Stimulated activated CD4-positive, alpha-beta T cell treated with anti-CD3 and anti-CD28 coated beads, Interleukin-15, amount 100 ng/mL, for 48 hours (primary cell): ENCODE measurements around the gene AKR1C2.
"Not testable (repeated sequence)": the region's sequence is repeated elsewhere in the genome, so short reads cannot be mapped to it uniquely, and the experiment has no call there.

ENCODE experiments used
- DNase-seq, 2 donors: peaks; one replicate each; pipeline ENCODE4 v3.0.0-alpha.2; 2020; ENCODE audit warnings: low read depth in 2 of 2

The AKR1C2 gene

GRCh38 chr10:4956955-4957645, 46.6 kb downstream of the AKR1C2 start:
- DNase-seq = not testable (repeated sequence)

GRCh38 chr10:4956088-4956487, 47.6 kb downstream of the AKR1C2 start:
- not testable (repeated sequence) for DNase-seq

GRCh38 chr10:4953405-4953804, 50.3 kb downstream of the AKR1C2 start:
- DNase-seq = no peak

GRCh38 chr10:4951512-4952162, 52.0 kb downstream of the AKR1C2 start:
- DNase-seq = not testable (repeated sequence)

- no peak for DNase-seq
These were observed 55.7 kb downstream of the AKR1C2 start for GRCh38 chr10:4947635-4948596.

- DNase-seq = no peak
These were observed 56.5 kb downstream of the AKR1C2 start for GRCh38 chr10:4947039-4947634.

GRCh38 chr10:4945766-4946717, 57.6 kb downstream of the AKR1C2 start:
- DNase-seq = no peak

- no peak for DNase-seq
These were observed 58.8 kb downstream of the AKR1C2 start for GRCh38 chr10:4944841-4945240.

- DNase-seq = no peak
These were observed 59.8 kb downstream of the AKR1C2 start for GRCh38 chr10:4943821-4944220.

- DNase-seq = not testable (repeated sequence)
These were observed 60.2 kb downstream of the AKR1C2 start for GRCh38 chr10:4943416-4943815.

GRCh38 chr10:4942931-4943330, 60.7 kb downstream of the AKR1C2 start:
- DNase-seq = not testable (repeated sequence)

GRCh38 chr10:4941540-4942330, 61.9 kb downstream of the AKR1C2 start:
- DNase-seq = no peak

GRCh38 chr10:4940909-4941308, 62.7 kb downstream of the AKR1C2 start:
- not testable (repeated sequence) for DNase-seq

- DNase-seq = not testable (repeated sequence)
These were observed 63.6 kb downstream of the AKR1C2 start for GRCh38 chr10:4940073-4940428.

- no peak for DNase-seq
These were observed 64.2 kb downstream of the AKR1C2 start for GRCh38 chr10:4939224-4940072.
